GM12878 (cell line): ENCODE measurements around the gene CBLN3. TPM values are rescaled to one million over a fixed set of nuclear protein-coding genes. Genes with fewer than 3 reads are reported as not detected.

Source experiments
- CBFB ChIP-seq: IDR thresholded peaks from 2 replicates; pipeline ENCODE4 v1.6.1; 2016; ENCODE audit warnings: antibody characterized with exemption, low read depth
- CBX3 ChIP-seq: fragments of 200-600 bp; sonication (generic); IDR thresholded peaks from 2 replicates; pipeline ENCODE4 v1.6.1; 2016; ENCODE audit warnings: low read depth, borderline replicate concordance
- CHD4 ChIP-seq: fragments of 200-600 bp; sonication (generic); IDR thresholded peaks from 2 replicates; pipeline ENCODE4 v1.6.1; 2016; ENCODE audit warnings: mild to moderate bottlenecking
- MEF2B ChIP-seq: fragments of 450-650 bp; IDR thresholded peaks from 2 replicates; pipeline ENCODE4 v1.6.1; 2018; ENCODE audit warnings: mild to moderate bottlenecking, moderate library complexity; ENCODE audit not compliant: partially characterized antibody, poor library complexity, severe bottlenecking
- MYC ChIP-seq: IDR thresholded peaks from 2 replicates; pipeline ENCODE4 v1.6.1; 2011; ENCODE audit warnings: mild to moderate bottlenecking, low read length, moderate library complexity, inconsistent platforms; ENCODE audit not compliant: insufficient read depth, insufficient replicate concordance, insufficient read length, severe bottlenecking
- SUPT20H ChIP-seq: IDR thresholded peaks from 2 replicates; pipeline ENCODE4 v1.6.1; 2011; ENCODE audit warnings: low read depth, mild to moderate bottlenecking, low read length, moderate library complexity, borderline replicate concordance; ENCODE audit not compliant: control insufficient read depth
- YBX1 ChIP-seq: fragments of 450-650 bp; IDR thresholded peaks from 2 replicates; pipeline ENCODE4 v1.6.1; 2016; ENCODE audit warnings: antibody characterized with exemption
- polyA plus RNA-seq, 11 experiments: library from polyadenylated mRNA; depleted of rRNA in 4 of 11; unstranded in 6 of 11; stranded (reverse) in 5 of 11; fragments of >200 nt; fragmentation: Nextera tagmentation in 4 of 11; fragmentation: Illumina TruSeq in 1 of 11; extraction: Ambion mirVana in 4 of 11; extraction: Trizol in 1 of 11; gene quantifications; 1 replicate in 1 of 11; 2 replicates in 10 of 11; pipeline versions ENCODE4 v1.2.1 to v1.2.3, GENCODE V29; 2011 to 2016; ENCODE audit warnings: inconsistent platforms in 2 of 11, missing spikeins in 2 of 11, low read depth in 1 of 11
- total RNA-seq, 4 experiments: library from RNA; depleted of rRNA in 3 of 4; stranded (reverse); fragments of >200 nt in 3 of 4; fragmentation: Illumina TruSeq in 1 of 4; extraction: Trizol in 1 of 4; gene quantifications; 2 replicates each; pipeline versions ENCODE4 v1.2.1 to v1.2.3, GENCODE V29; 2013 to 2021
- TF ChIP-seq, protein P1 (sequence below): fragments of 450-650 bp; IDR thresholded peaks from 2 replicates; pipeline ENCODE4 v1.6.1; 2017; ENCODE audit warnings: antibody characterized with exemption, mild to moderate bottlenecking, moderate library complexity
- TF ChIP-seq, protein P2 (sequence below): fragments of 150-350 bp; IDR thresholded peaks from 2 replicates; pipeline ENCODE4 v1.6.1; 2014; ENCODE audit warnings: mild to moderate bottlenecking, low read depth, low read length

The CBLN3 gene
- total and polyA plus RNA-seq, 10 of the 15 experiments (the other 5 are each of a cell fraction or from before 2014, with no cell fraction given), result 0.16 to 4.9 (median 1.3) TPM

DNA sequence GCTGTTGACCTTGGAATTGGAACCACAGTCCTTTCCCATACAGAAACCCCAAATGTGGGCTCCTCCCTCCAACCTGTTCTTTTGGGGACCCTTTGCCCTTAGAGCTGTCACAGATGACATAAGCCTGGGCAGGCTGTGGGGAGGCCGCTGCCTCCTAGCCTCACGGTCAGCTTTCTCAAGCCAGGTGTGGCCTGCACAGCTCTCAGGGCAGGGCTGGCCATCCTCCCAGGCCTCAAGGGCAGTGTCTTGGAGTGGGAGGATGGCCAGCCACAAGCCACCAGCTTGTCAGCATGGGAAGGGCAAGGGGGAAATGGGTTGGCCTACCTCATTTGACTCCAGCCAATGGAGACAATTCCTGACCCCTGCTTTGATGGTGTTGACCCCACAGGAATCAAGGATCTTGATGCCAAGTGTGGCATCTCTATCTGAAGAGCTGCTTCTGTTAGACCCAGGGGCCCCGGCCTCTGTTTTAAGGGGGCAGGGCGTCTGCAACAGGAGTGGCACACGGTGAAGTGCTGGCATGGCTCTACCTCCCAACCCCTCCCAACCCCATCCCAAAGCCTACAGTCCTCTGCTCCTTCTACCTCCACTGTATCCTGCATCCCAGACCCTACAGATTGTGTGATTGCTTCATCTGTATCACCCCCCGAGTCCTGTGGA, 11.5 kb downstream of the CBLN3 start (continued):
- TF ChIP-seq MEF2B (no peak), YBX1 (no peak), CBFB (no peak), SUPT20H (no peak), CBX3 (no peak), CHD4 (no peak), MYC (no peak)
- TF ChIP-seq, protein P1, sequence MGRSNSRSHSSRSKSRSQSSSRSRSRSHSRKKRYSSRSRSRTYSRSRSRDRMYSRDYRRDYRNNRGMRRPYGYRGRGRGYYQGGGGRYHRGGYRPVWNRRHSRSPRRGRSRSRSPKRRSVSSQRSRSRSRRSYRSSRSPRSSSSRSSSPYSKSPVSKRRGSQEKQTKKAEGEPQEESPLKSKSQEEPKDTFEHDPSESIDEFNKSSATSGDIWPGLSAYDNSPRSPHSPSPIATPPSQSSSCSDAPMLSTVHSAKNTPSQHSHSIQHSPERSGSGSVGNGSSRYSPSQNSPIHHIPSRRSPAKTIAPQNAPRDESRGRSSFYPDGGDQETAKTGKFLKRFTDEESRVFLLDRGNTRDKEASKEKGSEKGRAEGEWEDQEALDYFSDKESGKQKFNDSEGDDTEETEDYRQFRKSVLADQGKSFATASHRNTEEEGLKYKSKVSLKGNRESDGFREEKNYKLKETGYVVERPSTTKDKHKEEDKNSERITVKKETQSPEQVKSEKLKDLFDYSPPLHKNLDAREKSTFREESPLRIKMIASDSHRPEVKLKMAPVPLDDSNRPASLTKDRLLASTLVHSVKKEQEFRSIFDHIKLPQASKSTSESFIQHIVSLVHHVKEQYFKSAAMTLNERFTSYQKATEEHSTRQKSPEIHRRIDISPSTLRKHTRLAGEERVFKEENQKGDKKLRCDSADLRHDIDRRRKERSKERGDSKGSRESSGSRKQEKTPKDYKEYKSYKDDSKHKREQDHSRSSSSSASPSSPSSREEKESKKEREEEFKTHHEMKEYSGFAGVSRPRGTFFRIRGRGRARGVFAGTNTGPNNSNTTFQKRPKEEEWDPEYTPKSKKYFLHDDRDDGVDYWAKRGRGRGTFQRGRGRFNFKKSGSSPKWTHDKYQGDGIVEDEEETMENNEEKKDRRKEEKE, result no peak
- TF ChIP-seq, protein P2, sequence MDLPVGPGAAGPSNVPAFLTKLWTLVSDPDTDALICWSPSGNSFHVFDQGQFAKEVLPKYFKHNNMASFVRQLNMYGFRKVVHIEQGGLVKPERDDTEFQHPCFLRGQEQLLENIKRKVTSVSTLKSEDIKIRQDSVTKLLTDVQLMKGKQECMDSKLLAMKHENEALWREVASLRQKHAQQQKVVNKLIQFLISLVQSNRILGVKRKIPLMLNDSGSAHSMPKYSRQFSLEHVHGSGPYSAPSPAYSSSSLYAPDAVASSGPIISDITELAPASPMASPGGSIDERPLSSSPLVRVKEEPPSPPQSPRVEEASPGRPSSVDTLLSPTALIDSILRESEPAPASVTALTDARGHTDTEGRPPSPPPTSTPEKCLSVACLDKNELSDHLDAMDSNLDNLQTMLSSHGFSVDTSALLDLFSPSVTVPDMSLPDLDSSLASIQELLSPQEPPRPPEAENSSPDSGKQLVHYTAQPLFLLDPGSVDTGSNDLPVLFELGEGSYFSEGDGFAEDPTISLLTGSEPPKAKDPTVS, result no peak
